ENCODE results near the gene SLC7A9.
"Not testable (repeated sequence)": the region's sequence is repeated elsewhere in the genome, so short reads cannot be mapped to it uniquely, and the experiment has no call there.

Gene SLC7A9

DNA sequence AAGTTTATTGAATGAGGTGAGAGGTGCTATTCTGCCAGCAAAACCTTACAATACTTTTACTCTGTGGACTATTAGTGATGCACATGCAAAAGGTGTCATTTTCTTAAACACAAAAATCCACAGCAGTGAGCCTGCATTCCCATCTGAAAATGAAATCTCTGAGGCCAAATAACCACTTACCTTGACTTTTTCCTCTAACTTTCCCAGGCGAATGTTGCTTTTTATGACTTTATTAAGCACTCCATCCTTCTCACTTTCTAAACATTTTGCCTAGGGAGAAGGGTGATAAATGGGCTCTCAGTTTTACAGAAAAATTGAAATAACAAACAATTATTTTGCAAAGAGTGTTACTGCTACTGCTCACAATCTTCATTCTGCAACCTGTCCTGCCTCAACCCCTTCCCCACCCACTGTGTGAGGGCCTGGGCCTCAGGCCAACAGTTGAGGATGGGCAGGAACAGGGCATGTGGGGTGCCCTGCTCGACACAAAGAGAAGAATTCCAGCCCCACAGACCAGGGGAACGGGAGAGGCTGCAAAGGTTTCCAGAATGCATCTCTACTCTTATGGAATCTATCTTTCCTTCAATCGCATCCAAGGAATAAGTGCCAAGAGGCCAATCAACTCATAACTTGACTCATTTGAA lies 18.1 kb upstream of the SLC7A9 start:
- TF ChIP-seq, protein P1, sequence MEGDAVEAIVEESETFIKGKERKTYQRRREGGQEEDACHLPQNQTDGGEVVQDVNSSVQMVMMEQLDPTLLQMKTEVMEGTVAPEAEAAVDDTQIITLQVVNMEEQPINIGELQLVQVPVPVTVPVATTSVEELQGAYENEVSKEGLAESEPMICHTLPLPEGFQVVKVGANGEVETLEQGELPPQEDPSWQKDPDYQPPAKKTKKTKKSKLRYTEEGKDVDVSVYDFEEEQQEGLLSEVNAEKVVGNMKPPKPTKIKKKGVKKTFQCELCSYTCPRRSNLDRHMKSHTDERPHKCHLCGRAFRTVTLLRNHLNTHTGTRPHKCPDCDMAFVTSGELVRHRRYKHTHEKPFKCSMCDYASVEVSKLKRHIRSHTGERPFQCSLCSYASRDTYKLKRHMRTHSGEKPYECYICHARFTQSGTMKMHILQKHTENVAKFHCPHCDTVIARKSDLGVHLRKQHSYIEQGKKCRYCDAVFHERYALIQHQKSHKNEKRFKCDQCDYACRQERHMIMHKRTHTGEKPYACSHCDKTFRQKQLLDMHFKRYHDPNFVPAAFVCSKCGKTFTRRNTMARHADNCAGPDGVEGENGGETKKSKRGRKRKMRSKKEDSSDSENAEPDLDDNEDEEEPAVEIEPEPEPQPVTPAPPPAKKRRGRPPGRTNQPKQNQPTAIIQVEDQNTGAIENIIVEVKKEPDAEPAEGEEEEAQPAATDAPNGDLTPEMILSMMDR (IDR thresholded peaks at IDR 0.05; ENCODE audit: control insufficient read depth, extremely low read depth, insufficient read depth) = no peak
- no peak for DNase-seq (ENCODE audit: low read depth)

DNA sequence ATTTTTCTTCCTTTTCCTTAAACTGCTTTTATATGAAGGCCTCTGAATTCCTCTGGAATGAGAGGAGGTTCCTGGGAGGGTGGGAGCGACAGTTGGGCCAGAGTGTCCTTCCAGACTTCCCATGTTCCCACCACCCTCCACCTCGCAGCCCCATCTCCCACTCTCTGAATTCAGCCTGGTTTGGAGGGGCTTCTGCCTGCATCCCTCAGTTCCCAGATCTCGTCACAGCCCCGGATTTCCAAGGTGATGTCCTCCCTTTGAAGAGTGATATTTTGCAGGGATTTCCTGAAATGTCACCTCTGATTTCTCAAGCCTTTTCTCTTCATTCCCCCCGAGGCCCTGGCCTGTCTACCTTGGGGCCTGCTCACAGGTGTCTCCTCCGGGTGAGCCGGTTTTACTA lies 16.7 kb upstream of the SLC7A9 start:
- no peak for DNase-seq (ENCODE audit: low read depth)
- H3K4me3 ChIP-seq (ENCODE audit: low read depth, low read length) = no peak overlapping the region
- TF ChIP-seq, protein P1 (IDR thresholded peaks at IDR 0.05; ENCODE audit: control insufficient read depth, extremely low read depth, insufficient read depth) = no peak

More for the DNA sequence above, 18.1 kb upstream of the SLC7A9 start:
- no peak overlapping the region for H3K4me3 ChIP-seq (ENCODE audit: low read depth, low read length)

DNA sequence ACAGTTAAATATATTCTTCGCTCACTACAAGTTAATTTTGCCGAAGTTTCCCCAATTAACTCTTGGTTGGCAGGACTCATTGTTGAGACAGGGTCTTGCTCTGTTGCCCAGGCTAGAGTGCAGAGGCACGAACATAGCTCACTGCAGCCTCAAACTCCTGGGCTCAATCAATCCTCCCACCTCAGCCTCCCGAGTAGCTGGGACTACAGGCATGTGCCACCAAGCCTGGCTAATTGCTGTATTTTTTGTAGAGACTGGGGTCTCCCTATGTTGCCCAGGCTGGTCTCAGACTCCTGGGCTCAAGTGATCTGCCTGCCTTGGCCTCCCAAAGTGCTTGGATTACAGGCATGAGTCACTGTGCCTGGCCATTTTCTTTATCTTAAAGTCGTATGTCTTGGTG lies 15.7 kb upstream of the SLC7A9 start:
- DNase-seq (ENCODE audit: low read depth) = not testable (repeated sequence)

DNA sequence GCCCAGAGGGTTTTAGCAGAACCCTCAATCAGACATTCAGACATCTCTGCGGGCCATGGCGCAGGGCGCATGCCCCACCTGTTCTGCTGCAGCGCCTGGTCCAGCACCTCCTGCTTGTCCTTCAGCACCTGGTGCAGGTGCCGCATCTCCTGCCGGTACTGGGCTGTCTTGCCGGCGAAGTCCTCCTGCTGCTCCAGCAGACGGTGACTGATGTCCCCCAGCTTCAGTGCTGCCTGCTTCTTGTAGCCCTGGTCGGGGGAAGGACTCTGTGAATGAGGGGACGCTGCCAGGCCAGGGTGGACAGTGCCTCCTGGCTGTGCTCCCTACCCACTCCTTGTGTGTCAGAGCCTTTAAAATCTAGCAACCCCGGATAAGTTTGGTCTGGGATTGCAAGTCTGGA lies 12.2 kb upstream of the SLC7A9 start:
- no peak for DNase-seq (ENCODE audit: low read depth)
- no peak overlapping the region for H3K4me3 ChIP-seq (ENCODE audit: low read depth, low read length)
- TF ChIP-seq, protein P1 (IDR thresholded peaks at IDR 0.05; ENCODE audit: control insufficient read depth, extremely low read depth, insufficient read depth) = no peak

More for the DNA sequence above, 15.7 kb upstream of the SLC7A9 start:
- H3K4me3 ChIP-seq (ENCODE audit: low read depth, low read length) = not testable (repeated sequence)

DNA sequence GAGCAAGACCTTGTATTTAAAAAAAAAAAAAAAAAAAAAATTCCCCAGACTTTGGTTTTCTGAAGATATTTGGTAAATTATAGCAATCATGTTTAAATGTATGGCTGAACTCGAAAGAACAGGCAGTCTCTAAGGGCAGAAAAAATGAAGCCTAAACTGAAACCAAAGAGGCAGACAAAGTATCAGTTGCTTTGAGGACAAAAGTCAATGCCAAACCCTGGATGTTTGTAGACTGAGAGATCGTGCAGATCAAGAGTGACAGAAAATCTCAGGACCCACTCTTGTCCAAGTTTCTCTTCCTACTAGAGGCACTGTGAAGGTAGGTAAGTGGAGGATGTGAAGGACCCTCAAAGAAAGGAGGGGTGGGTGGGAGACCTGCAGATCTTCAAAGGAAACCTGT lies 11.1 kb upstream of the SLC7A9 start:
- H3K4me3 ChIP-seq (ENCODE audit: low read depth, low read length) = no peak overlapping the region
- TF ChIP-seq, protein P1 (IDR thresholded peaks at IDR 0.05; ENCODE audit: control insufficient read depth, extremely low read depth, insufficient read depth) = no peak
- no peak for DNase-seq (ENCODE audit: low read depth)

DNA sequence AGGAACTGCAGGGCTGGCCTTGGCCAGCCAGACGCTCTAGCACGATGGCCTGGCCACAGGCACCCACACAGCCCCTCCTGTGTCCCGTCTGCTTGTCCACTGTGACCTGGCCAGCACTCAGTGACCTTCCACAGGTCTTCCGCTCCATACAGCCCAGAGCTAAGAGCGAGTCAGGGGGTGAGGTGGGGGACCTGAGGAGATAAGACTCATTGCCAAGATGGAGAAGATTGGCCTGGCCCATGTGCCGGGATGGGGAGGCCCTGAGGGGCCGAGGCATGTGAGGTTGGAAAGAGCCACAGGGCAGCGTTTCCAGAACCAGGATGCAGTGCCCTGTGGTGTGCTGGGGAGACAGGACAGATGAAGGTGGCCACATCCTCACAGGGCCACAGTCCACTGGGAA lies 10.2 kb upstream of the SLC7A9 start:
- no peak for DNase-seq (ENCODE audit: low read depth)
- TF ChIP-seq, protein P1 (IDR thresholded peaks at IDR 0.05; ENCODE audit: control insufficient read depth, extremely low read depth, insufficient read depth) = no peak
- no peak overlapping the region for H3K4me3 ChIP-seq (ENCODE audit: low read depth, low read length)

DNA sequence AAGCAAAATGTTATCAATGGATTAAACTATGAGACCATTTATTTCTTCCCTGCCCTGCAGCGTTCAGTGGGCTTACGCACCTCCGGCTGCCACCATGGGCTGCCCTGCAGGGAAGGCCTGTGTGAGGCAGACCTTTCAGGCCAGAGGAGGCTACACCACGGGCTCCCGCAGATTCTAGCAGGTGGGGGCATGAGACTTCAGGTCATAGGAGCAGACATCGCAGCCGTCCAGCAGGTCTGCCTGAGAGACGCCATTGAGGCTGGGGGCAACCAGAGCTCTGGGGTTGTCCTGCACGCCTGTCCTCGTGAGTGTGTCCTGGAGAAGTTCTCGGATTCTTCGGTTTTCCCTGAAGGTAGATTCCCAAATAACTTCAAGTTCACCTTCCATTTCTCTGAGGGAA lies 9.4 kb upstream of the SLC7A9 start:
- DNase-seq (ENCODE audit: low read depth) = no peak
- H3K4me3 ChIP-seq (ENCODE audit: low read depth, low read length) = no peak overlapping the region
- TF ChIP-seq, protein P1 (IDR thresholded peaks at IDR 0.05; ENCODE audit: control insufficient read depth, extremely low read depth, insufficient read depth) = no peak

Data from LNCaP clone FGC (cell line).